Cardiac fibroblast (primary cell): ENCODE data around the gene CNPY3.

ENCODE experiments used
- DNase-seq, 2 donors: peaks; one replicate each; pipeline versions ENCODE4 v3.0.0 to v3.0.0-alpha.2; 2010; ENCODE audit warnings: low read depth in 2 of 2
- H3K4me3 ChIP-seq, 2 donors: replicated peaks in 1 of 2; 1 replicate in 1 of 2; 2 replicates in 1 of 2; pipeline ENCODE4 v1.5.1; 2011; ENCODE audit warnings: low read depth in 2 of 2, low read length in 2 of 2, mild to moderate bottlenecking in 2 of 2, moderate library complexity in 1 of 2
- CTCF ChIP-seq: IDR thresholded peaks from one replicate; pipeline ENCODE4 v1.5.1; 2011; ENCODE audit warnings: low read depth, mild to moderate bottlenecking, low read length, inconsistent platforms

The CNPY3 gene

DNA sequence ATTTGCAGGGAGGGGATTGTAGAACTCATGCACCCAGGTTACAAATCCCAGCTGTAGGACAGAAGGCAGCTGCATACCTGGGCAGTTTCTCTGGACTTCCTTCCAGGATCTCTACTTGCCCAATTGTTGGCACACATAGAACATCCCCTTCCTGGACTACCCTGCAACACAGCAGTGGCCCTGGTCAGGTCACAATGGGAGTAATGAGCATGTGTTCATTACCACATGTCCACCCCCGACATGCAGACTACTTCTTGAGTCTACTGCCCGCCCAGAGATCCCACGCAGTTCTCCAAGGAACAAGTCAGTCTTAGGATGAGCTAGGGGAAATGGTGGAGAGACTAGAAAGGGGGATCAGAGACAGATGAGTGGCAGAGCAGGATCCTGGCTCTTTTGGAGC, 44.6 kb downstream of the CNPY3 start:
- no peak overlapping the region for H3K4me3 ChIP-seq
- DNase-seq = no peak
- TF ChIP-seq CTCF = no peak

DNA sequence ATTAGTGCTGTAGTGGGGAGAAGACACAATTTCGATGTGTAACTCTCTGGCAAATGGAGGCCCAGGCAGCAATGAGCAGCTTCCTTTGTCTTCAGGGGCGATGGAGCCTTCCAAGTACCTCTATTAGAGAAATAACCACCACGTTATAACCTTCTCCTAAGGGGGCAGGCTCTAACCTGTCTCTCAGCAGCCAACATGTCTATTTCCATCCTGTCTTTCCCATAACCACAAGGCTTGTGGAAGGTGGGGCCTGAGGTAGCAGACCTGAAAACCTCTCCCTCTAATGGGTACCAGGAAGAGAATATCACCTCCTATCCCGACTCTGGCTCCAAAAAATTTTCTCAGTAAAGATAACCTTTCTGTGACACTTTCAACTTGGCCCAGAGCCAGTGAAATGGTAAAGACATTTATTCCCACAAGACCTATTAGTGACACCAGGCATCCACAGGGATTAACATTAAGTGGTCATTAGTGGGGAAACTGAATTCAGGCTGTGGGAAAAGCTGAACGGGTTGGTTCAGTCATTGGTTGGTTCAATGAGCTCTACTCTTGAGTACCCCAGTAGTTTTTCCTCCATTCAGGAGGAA, 45.7 kb downstream of the CNPY3 start:
- no peak for TF ChIP-seq CTCF
- DNase-seq = no peak
- H3K4me3 ChIP-seq = no peak overlapping the region

GRCh38 chr6:42978487-42978838, 49.2 kb downstream of the CNPY3 start:
- H3K4me3 ChIP-seq = peak overlapping the region; percentile 70 to 71
- DNase-seq = peak in 1 of 2 donors; percentile 45
- TF ChIP-seq CTCF = no peak

GRCh38 chr6:42978839-42979522, 49.7 kb downstream of the CNPY3 start, which contains the start of gene PEX6:
TSS of gene PEX6 (minus strand) at chr6:42979181. CDS start at chr6:42979150, 31 bp downstream.
- no peak for TF ChIP-seq CTCF
- peak within 1 kb of the TSS; percentile 70 to 71 for H3K4me3 ChIP-seq
- peak; percentile 77 to 78 for DNase-seq

DNA sequence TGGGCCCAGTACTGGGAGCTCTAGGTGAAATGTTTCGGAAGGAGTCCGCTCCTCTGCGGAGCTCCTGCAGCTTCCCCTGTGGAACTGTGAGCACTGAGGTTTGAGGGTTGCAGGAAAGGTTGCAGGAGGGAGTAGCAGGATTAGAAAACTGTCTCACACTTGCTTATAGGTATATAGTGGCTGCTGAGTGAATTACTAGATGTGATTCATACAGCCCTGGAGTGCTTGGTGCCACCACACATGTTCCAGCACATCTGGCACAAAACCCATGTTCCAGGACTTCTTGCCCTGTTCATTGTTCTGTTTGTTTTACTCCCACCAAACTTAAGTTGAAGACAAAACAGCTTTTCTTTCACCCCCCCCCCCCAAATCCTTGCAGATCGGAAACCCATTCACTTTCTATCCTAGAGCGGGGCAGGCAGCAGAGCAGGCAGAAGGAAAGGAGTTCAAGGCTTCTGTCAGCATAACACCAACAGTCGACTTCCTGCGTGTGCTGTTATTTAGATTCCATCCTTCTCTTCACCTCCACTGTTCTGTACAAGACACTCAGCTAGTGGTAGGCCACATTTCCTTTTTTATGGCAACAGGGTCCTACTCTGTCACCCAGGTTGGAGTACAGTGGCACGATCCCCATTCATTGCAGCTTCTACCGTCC, 50.4 kb downstream of the CNPY3 start:
- H3K4me3 ChIP-seq = peak overlapping the region; percentile 70 to 71
- TF ChIP-seq CTCF = no peak
- peak in 1 of 2 donors; percentile 56 for DNase-seq

- no peak for TF ChIP-seq CTCF
- peak in 1 of 2 donors; percentile 25 for DNase-seq
- H3K4me3 ChIP-seq = no peak overlapping the region
Measured at GRCh38 chr6:42981836-42982235, 52.6 kb downstream of the CNPY3 start.
